ENCODE results near the gene ZNF516. TPM values are rescaled to one million over a fixed set of nuclear protein-coding genes. Genes with fewer than 3 reads are reported as not detected.

The ZNF516 gene
- total RNA-seq, 1 donor from 2014 or later = 19.4 TPM

- TF ChIP-seq CTCF (IDR thresholded peaks at IDR 0.05) = no peak
- ChIA-PET POLR2A (no interaction called here), CTCF (no interaction called here)
- Mint-ChIP-seq H3K27me3 (no peaks in the 10 kb centered on the region), H3K27ac (no peak overlapping the region), H3K9me3 (no peaks in the 10 kb centered on the region), H3K4me1 (peaks cover 15% of the 10 kb centered on the region), H3K4me3 (no peak overlapping the region), H3K36me3 (ENCODE audit: low read depth) (peaks cover 18% of the 10 kb centered on the region)
- DNase-seq = no peak
- intact Hi-C loops (cut with micrococcal nuclease) = no loop called here
- ATAC-seq (ENCODE audit: low read depth) = no peak
Measured at GRCh38 chr18:76379226-76380126, 115.6 kb downstream of the ZNF516 start.

GRCh38 chr18:76378526-76379215, 116.4 kb downstream of the ZNF516 start:
- TF ChIP-seq CTCF (IDR thresholded peaks at IDR 0.05) = no peak
- peaks cover 22% of the 10 kb centered on the region for H3K4me1 Mint-ChIP-seq
- H3K36me3 Mint-ChIP-seq (ENCODE audit: low read depth) = peaks cover 18% of the 10 kb centered on the region
- CTCF ChIA-PET = no interaction called here
- POLR2A ChIA-PET = no interaction called here
- no peaks in the 10 kb centered on the region for H3K27me3 Mint-ChIP-seq
- intact Hi-C loops (cut with micrococcal nuclease) = no loop called here
- DNase-seq (no peak), ATAC-seq (ENCODE audit: low read depth) (no peak)
- no peak overlapping the region for H3K4me3 Mint-ChIP-seq
- H3K27ac Mint-ChIP-seq = no peak overlapping the region
- no peaks in the 10 kb centered on the region for H3K9me3 Mint-ChIP-seq

GRCh38 chr18:76377359-76377756, 117.7 kb downstream of the ZNF516 start:
- no peak overlapping the region for H3K4me3 Mint-ChIP-seq
- DNase-seq (no peak), ATAC-seq (ENCODE audit: low read depth) (no peak)
- no peak for TF ChIP-seq CTCF (IDR thresholded peaks at IDR 0.05)
- peaks cover 18% of the 10 kb centered on the region for H3K36me3 Mint-ChIP-seq (ENCODE audit: low read depth)
- ChIA-PET CTCF (no interaction called here), POLR2A (no interaction called here)
- intact Hi-C loops (cut with micrococcal nuclease) = no loop called here
- H3K4me1 Mint-ChIP-seq = peaks cover 24% of the 10 kb centered on the region
- H3K27ac Mint-ChIP-seq = no peak overlapping the region
- no peaks in the 10 kb centered on the region for H3K9me3 Mint-ChIP-seq
- H3K27me3 Mint-ChIP-seq = no peaks in the 10 kb centered on the region

GRCh38 chr18:76376668-76377358, 118.2 kb downstream of the ZNF516 start:
- intact Hi-C loops (cut with micrococcal nuclease) = no loop called here
- Mint-ChIP-seq H3K36me3 (ENCODE audit: low read depth) (peaks cover 18% of the 10 kb centered on the region), H3K4me3 (no peak overlapping the region), H3K4me1 (peaks cover 24% of the 10 kb centered on the region), H3K27ac (no peak overlapping the region), H3K27me3 (no peaks in the 10 kb centered on the region), H3K9me3 (no peaks in the 10 kb centered on the region)
- no peak for ATAC-seq (ENCODE audit: low read depth)
- POLR2A ChIA-PET = no interaction called here
- no peak for DNase-seq
- TF ChIP-seq CTCF (IDR thresholded peaks at IDR 0.05) = no peak
- CTCF ChIA-PET = no interaction called here

- Mint-ChIP-seq H3K9me3 (no peaks in the 10 kb centered on the region), H3K4me1 (peaks cover 24% of the 10 kb centered on the region), H3K36me3 (ENCODE audit: low read depth) (peaks cover 23% of the 10 kb centered on the region), H3K27me3 (no peaks in the 10 kb centered on the region), H3K4me3 (no peak overlapping the region), H3K27ac (no peak overlapping the region)
- intact Hi-C loops (cut with micrococcal nuclease) = no loop called here
- ATAC-seq (ENCODE audit: low read depth) = no peak
- no peak for TF ChIP-seq CTCF (IDR thresholded peaks at IDR 0.05)
- POLR2A ChIA-PET = no interaction called here
- CTCF ChIA-PET = no interaction called here
- no peak for DNase-seq
Measured at GRCh38 chr18:76376225-76376624, 118.8 kb downstream of the ZNF516 start.

Data from activated B cell treated with CpG ODN at 0.5 μM for 24 hours (primary cell).